RPMI8226 (cell line): ENCODE results near the gene MME.
A peak's percentile ranks its signal among the peaks of the same experiment; 100 is the strongest.
"Not testable (repeated sequence)": the region's sequence is repeated elsewhere in the genome, so short reads cannot be mapped to it uniquely, and the experiment has no call there.

Source experiments
- DNase-seq: peaks from one replicate; pipeline ENCODE4 v3.0.0-alpha.2; 2015

The MME gene

DNA sequence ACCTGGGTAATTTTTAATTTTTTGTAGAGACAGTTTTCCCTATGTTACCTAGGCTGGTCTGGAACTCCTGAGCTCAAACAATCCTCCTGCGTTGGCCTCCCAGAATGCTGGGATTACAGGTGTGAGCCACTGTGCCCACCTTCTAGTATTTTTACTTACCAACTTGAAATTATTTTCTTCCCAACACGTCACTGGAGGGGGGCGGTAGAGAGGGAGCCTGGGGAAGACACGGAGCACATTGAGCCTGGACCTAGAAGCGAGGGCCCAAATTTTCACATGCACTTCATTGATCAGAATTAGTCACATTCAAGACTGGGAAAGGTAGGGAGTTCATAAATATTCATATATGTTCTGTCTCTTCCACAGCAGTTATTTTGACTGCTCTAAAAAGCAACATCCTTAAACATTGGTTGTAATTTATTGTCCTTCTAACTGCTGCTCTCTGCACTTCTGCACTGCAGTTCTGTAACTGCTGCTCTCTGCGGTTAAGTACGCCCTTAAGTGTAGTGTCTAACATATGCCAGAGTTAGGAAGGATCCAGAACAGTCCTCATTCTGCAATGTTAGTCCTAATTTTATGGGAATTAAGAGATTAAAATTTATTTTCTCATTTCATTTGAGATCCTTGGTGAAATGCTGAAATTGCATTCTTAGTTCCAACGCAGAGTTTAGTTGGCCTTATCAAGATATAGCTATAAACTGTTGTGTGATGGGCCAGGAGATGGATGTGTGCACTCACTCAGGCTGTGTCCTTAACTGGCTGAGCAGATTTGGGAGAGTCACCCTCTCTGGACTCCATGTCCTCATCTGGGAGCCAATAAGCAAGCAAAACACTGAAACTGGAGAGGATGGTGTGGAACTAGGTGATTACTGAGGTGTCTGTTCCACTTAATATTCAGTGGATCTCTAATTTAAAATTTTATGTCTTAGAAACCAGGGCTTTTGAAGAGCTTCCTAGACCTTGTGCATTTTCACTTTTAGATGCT is 115.1 kb downstream of the MME start:
- DNase-seq: no peak

DNA sequence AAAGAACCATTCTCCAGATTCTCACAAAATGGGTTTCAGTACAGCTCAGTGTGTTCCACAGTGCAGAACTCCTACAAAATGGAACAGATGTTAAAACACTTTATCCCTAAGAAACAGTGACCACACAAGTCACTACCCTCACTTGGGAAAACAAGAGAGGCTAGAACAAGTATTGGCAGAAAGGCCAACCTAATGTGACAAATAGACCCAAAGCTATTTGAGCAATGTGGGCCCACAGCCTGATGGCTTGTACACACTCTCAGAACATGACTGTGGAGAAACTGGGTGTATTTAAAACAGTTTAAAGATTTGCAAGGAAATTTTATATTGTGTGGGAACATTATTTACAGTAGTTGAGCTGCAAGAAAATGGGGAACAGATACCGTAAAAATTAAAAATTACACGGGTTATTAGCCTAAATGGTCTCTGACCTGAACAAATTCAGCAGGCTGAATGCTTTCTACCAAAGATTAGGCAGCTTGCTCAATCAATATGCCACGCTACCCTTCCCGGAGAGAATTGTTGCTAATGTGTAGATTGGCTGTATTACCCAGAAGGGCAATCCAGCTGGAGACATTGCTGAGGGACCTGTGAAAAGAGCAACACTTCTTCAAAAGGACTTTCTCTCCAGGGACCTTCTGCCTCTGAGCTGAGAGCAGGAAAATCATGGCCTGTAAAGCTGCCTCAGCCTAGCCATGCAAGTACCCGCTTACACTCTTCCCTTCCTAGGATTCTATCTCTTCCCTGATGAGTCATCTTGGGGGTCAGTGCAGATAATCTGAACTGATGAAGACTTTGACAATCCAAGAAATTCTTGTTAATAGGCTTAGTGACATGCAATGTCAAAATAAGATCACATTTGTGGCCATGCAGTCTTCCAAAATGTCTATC is 116.3 kb downstream of the MME start:
- DNase-seq: no peak

DNA sequence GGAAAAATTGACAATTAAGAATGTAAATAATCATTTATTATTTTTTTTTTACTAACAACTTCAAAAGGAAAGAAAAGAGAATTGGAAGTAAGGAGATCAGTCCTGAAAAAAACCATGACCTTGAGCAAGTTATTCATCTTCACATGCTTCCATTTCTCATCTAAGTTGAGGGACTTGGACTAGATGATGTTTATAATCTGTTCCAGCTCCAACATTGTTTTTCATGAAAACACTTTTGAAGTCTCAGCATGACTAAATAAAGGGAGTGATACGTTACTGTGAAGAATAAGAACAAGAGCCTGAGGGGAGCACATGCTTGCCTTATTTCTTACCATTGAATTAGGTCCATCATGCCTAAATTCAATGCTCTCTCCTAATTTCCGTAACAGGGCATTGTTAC is 117.7 kb downstream of the MME start:
- DNase-seq: no peak

DNA sequence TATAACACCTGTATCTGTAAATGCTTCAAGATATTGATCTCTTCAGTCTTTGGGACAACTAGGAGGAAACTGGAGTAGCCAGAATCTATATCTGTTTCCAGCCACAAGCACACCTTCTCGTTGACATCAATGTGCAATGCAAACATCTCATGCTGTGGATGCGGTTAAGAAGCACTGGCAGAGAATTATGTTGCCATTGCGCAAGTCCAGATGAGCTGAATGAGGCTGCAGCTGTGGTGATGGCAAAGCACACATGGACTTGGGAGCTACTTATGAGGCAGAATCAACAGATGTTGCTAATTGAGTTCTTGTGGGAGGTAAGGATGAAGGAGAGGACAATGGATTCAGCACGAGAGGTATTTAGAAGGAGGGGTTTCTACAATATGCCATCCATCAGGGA is 122.5 kb downstream of the MME start:
- no peak for DNase-seq

DNA sequence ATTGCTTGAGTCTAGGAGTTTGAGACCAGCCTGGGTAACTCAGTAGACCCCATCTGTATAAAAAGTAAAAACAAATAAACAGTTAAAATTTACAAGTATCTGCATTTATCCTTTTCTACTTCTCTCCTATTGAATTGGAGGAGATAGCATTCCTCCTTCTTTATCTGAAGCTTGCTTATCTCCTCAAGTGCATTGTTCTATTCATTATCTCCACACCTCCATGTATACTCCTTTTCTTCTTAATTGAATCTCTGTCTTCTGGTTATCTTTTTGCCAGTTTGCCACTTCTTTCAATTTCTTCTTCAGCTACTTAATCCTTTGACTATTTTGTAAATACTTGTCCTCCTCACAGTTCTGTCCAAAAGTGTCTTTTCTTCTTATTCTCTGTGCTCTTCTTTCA is 124.7 kb downstream of the MME start:
- no peak for DNase-seq

DNA sequence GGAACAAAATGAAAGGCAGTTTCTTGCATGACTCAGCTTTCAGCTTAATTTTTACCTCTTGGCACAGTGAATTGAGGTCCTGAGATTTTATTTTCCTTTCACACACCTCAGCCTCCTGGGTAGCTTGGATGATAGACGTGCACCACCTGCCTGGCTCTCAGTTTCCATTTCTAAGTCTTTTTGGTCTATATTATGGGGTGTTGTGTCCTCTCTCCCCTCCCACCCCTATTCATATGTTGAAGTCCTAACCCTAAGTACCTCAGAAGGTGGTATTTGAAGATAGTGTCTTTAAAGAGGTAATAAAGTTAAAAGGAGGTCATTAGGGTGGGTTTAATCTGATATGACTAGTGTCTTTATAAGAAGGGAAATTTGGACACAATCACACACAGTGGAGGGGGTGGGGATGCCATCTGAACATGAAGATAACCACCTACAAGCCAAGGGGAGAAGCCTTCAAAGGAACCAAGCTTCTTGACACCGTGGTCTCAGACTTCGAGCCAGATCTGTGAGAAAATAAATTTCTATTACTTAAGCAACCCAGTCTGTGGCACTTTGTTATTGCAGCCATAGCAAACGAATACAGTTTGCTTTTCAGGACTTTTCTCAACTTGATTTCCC is 128.2 kb downstream of the MME start:
- no peak for DNase-seq

DNA sequence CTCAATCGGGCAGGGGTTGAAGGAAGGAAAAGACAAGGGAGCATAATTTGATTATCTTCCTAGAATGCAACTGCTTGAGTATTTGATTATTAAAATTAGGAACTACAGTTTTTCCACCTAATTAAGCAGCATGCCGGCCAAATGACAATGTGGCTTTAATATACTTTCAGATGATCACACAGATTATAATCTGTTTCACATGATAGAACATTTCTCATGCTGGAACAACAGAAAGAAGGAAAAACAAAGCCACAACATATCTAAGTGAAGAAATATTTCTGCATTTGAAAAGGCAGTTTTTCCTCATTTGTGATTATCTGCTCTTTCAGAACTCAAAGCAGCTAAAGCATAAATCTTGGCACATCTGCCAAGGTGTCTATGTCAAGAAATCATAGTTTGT is 130.6 kb downstream of the MME start:
- no peak for DNase-seq

DNA sequence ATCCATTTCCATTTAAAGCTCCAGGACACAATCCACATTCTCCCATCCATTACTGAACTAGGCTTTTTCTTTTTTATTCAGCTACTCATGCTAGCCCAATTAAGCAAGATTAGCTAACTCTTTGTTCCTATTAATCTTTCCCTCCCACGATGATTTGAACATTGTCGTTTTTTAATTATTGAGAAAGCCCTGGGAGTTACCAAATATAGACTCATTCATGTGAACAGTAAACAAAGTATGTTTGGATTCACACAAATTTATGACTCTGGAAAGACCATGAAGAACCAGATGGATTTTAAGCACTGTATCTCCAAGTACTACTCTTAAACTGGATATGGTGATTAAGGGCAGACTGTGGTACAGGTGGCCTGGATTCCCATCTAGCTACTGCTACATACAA is 131.1 kb downstream of the MME start:
- no peak for DNase-seq

DNA sequence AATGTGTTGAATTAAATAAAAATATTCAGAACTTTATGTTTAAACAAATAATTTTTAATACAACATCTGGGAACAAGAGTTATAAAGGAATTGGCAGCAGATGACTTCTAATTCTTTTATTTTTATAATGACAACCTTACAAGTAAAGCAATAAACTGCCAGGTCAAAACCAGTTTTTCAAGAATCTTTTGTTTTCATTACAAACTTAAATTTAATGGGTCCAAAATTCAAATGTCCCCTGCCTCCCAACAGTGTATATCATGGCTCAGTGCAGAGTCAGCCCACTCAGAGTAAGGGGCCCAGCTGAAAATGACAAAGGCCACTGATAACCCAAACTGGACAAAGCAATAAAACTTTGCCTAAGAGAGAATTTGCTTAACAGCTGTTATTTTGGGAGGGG is 131.8 kb downstream of the MME start:
- DNase-seq: no peak

DNA sequence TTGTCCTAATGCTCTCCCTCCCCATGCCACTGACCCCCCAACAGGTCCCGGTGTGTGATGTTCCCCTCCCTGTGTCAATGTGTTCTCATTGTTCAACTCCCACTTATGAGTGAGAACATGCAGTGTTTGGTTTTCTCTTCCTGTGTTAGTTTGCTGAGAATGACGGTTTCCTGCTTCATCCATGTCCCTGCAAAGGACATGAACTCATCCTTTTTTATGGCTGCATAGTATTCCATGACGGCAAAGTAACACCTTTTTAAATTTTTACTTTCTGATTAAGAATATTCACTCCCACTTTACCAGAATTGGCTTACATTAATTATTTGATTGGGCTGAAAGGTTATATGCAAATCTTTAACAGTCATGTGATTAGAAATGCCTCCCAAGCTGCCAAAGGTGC is 135.9 kb downstream of the MME start:
- not testable (repeated sequence) for DNase-seq

DNA sequence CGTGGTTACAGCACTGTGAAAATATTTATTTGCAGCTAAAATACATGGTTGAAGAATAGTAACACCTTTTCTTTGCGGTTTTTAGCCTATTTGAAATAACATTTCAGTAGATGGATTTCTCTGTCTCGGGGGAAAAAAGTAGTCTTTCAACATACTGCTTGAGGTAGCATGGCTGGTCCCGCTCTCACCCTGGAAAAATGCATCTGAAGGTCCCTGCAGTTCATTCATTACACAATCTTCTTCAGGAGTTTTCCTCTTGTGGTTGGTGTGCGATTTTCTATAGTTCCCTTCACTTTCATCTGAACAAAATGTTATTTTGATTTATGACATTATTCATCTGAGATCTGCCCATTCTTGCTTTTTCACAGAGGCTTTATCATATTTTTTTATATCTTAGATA is 137.5 kb downstream of the MME start:
- DNase-seq: no peak

DNA sequence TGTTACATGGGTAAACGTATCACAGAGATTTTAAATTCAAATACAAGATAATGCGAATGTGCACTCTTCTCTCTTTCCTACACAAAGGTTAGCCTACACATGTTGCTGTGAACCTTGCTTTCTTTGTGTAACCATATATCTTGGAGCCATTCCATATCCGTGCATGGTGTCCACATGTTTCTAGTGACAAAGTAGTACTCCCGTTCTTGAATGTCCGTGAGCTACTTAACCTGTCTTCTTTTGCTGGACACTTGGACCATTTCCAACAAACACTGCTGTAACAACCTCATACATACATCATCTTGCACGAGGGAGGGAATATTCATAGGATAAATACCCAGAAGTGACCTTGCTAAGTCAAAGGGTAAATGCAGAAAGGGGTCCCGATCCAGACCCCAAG is 138.3 kb downstream of the MME start:
- no peak for DNase-seq

DNA sequence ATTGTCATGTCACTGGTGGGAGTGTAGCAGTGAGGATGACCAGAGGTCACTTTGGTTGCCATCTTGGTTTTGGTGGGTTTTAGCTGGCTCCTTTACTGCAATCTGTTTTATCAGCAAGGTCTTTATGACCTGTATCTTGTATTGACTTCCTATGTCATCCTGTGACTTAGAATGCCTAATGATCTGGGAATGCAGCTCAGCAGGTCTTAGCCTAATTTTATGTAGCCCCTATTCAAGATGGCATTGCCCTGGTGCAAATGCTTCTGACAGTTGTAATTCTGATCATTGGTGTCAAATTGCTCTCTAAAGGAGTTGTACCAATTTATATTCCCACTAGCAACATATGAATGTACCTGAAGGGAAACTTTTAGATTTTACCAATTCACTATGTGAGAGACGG is 139.0 kb downstream of the MME start:
- DNase-seq: no peak

DNA sequence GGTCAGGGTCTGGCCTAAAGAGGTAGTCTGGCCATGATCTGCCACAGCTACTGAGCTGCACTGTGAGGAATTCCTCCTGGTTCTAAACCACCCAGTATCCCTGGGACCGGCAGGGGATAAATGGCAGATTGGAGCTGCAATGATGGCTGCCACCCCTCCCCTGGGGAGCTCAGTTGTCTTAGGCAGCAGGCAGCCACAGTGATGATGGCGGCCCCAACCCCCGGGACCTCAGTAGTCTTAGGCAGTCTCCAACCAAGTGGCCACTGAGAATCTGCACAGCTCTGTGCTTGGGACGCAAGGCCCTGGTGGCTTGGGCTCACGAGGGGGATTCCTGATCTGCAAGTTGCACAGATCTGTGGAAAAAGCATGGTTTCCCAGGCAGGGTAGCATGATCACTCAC is 145.3 kb downstream of the MME start:
- DNase-seq: no peak

DNA sequence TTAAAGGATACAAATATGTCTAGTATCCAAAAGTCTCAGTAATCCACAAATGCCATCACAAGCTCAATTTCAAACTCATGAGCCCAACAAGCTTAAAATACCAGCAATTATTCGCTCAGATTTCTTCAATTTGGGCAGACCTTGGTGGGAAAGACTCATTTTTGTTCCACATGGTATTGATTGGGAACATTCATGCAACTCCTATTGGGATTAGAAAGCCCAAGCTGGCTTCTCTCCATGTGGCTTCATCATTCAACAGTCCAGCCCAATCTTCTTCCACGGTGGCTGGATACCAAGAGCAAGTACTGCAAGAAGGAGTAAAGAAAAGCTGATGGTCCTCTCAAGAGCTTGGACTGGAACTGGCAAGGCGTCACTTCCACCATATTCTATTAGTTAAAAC is 147.0 kb downstream of the MME start:
- no peak for DNase-seq

DNA sequence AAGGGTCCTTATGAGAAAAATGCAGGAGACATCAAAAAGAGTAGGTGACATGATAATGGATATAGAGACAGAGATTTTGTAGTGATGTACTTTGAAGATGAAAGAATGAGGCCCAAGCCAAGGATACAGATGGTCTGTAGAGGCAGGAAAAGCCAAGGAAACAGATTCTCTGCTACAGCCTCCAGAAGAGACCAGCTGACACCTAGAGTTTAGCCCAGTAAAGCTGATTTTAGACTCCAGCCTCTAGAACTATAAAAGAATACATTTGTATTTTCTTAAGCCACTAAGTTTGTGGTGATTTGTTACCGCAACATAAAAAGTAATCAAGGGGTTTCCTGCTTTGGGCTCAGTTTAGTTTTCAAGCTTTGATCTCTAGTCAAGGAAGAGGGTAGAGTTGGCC is 148.6 kb downstream of the MME start:
- no peak for DNase-seq

DNA sequence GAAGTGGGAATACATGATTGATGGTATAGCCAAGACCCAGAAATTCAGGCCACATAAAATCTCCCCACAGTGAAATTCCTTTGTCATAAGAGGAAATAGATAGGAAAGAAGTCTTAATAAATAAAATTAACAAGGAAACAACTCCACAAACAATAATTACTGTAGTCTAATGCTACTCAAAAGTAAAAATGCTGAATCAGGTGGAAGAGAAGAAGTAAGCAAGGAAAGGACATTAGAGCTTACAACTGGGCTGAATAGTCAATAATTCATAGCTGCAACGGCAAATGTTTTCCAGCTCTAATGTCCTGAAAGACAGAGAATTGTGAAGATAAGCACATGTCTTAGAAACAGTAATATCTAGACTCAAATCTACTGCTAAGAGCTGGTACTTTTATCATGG is 149.0 kb downstream of the MME start:
- DNase-seq: no peak

DNA sequence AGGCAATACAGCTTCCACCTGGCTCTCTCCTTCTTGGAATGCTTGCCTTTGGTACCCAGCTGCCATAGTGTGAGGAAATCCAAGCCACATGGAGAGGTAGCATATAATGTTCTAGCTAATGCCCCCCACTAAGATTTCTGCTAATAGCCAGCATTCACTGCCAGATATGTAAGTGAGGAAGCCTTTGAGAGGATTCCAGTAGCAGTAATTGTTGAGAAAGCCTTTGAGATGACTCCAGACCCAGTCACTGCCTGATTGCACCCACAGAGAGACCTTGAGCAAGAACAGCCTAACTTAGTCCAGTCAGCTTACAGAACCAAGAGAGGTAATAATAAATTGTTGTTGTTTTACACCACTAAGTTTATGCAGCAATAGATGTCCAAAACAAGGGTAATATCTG is 150.3 kb downstream of the MME start:
- DNase-seq: no peak

DNA sequence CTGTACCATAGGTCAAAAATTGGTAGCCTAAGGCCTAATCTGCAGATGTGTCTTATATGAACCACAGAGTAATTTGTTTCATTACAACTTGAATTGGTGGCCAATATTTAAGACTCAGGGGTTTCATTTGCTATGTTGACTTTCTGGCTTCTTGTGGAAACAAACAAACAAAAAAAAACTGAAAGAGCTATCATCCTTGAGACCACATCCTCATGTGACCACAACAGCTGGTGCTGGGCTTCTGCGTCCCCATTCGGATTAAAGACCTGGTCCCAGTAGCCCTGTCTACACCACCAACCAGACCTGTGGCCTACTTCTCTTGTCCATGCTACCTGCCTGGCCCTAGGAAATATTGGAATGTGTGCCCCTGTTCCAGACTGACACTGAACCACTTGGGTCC is 151.7 kb downstream of the MME start:
- peak; percentile 51 for DNase-seq

DNA sequence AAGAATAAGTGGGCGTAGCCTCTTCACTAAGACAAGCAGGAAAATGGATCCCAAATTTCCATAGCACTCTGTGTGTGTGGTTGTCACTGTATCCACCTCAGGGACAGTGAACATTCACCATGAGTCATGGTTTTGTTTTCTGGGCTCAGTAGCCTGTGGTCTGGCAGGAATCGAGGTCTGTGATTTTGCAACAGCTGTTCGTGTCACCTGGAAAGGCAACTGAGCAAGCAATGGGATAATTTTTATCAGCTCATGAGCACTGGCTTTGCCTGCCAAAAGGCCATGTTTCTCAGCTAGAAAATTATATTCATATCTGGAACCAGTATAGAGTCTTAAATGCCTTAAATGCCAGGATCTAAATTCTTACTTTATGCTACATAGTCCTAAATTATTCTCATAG is 152.5 kb downstream of the MME start:
- DNase-seq: peak; percentile 72

DNA sequence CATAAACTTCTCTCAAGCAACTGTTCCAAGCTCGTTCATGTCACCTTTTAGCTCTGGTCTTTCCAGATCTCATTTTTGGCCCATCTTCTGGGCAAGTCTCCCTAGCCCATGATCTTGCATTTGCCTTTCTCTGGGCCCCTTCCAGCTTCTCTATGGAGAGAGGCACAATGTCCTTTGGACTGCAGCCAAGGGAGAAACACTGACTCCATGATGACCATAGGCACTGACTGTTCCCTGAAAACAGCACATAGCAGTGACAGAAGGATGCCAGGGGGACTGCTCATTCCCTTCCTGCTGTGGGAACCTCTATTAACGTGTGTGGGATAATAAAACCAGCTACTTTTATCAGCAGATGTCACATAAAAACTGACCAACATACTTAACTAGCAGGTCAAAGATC is 153.1 kb downstream of the MME start:
- peak; percentile 14 for DNase-seq
